Neuronal stem cell (in vitro differentiated cells): Measurements from ENCODE around the gene CSNK2B.
A peak's percentile ranks its signal among the peaks of the same experiment; 100 is the strongest.

Source experiments
- DNase-seq: peaks from one replicate; pipeline ENCODE4 v3.0.0-alpha.2; 2013; ENCODE audit warnings: low spot score
- H2AFZ ChIP-seq: one replicate; pipeline ENCODE4 v1.6.1; 2013; ENCODE audit warnings: mild to moderate bottlenecking, low read length, inconsistent platforms
- H2AK5ac ChIP-seq: 2 replicates; pipeline ENCODE4 v1.6.1; 2013; ENCODE audit warnings: low read depth, mild to moderate bottlenecking, inconsistent platforms, low read length, moderate library complexity, mixed read lengths
- H2BK120ac ChIP-seq: 2 replicates; pipeline ENCODE4 v1.6.1; 2013; ENCODE audit warnings: low read depth, mild to moderate bottlenecking, inconsistent platforms, low read length, moderate library complexity, mixed read lengths
- H2BK12ac ChIP-seq: one replicate; pipeline ENCODE4 v1.6.1; 2013; ENCODE audit warnings: low read length, inconsistent platforms
- H2BK15ac ChIP-seq: 2 replicates; pipeline ENCODE4 v1.6.1; 2013; ENCODE audit warnings: mild to moderate bottlenecking, low read length, inconsistent platforms, mixed read lengths
- H2BK5ac ChIP-seq: one replicate; pipeline ENCODE4 v1.6.1; 2013; ENCODE audit warnings: inconsistent platforms, mild to moderate bottlenecking, low read length, moderate library complexity
- H3K14ac ChIP-seq: one replicate; pipeline ENCODE4 v1.6.1; 2013; ENCODE audit warnings: low read length, inconsistent platforms
- H3K18ac ChIP-seq: 2 replicates; pipeline ENCODE4 v1.6.1; 2013; ENCODE audit warnings: low read length, inconsistent platforms
- H3K23ac ChIP-seq: 2 replicates; pipeline ENCODE4 v1.6.1; 2013; ENCODE audit warnings: low read depth, mild to moderate bottlenecking, mixed read lengths, low read length, inconsistent platforms; ENCODE audit not compliant: poor library complexity
- H3K27ac ChIP-seq: replicated peaks from 3 replicates; pipeline ENCODE4 v1.5.1; 2013; ENCODE audit warnings: low read length, inconsistent platforms
- H3K27me3 ChIP-seq, 3 experiments: 2 replicates each; pipeline ENCODE4 v1.6.1; 2013; ENCODE audit warnings: low read length in 3 of 3, mild to moderate bottlenecking in 2 of 3, inconsistent platforms in 1 of 3, low read depth in 1 of 3, mixed read lengths in 1 of 3, moderate library complexity in 1 of 3; ENCODE audit not compliant: control insufficient read depth in 3 of 3, insufficient read depth in 3 of 3
- H3K36me3 ChIP-seq, 2 donors: replicated peaks in 1 of 2; 2 replicates each; pipeline ENCODE4 v1.6.1; 2013; ENCODE audit warnings: low read length in 2 of 2; ENCODE audit not compliant: control insufficient read depth in 2 of 2, insufficient read depth in 2 of 2
- H3K4ac ChIP-seq: 2 replicates; pipeline ENCODE4 v1.6.1; 2013; ENCODE audit warnings: inconsistent platforms, mild to moderate bottlenecking, low read length, moderate library complexity
- H3K4me1 ChIP-seq, 2 donors: 1 replicate in 1 of 2; 2 replicates in 1 of 2; pipeline ENCODE4 v1.6.1; 2013; ENCODE audit warnings: low read length in 2 of 2, low read depth in 1 of 2; ENCODE audit not compliant: control insufficient read depth in 2 of 2, insufficient read depth in 1 of 2
- H3K4me2 ChIP-seq: one replicate; pipeline ENCODE4 v1.6.1; 2013; ENCODE audit warnings: mild to moderate bottlenecking, low read length, inconsistent platforms; ENCODE audit not compliant: insufficient read depth, poor library complexity, severe bottlenecking
- H3K4me3 ChIP-seq, 2 donors: 2 replicates each; pipeline ENCODE4 v1.5.1; 2013; ENCODE audit warnings: low read length in 2 of 2, mild to moderate bottlenecking in 2 of 2, inconsistent platforms in 1 of 2, moderate library complexity in 1 of 2
- H3K79me1 ChIP-seq: one replicate; pipeline ENCODE4 v1.6.1; 2013; ENCODE audit warnings: low read depth, mild to moderate bottlenecking, inconsistent platforms, low read length, moderate library complexity
- H3K9ac ChIP-seq: one replicate; pipeline ENCODE4 v1.6.1; 2013; ENCODE audit warnings: mild to moderate bottlenecking, low read depth, low read length, inconsistent platforms; ENCODE audit not compliant: poor library complexity
- H3K9me3 ChIP-seq, 2 donors: replicated peaks in 1 of 2; 2 replicates each; pipeline versions ENCODE3 to v1.6.1; 2013; ENCODE audit warnings: low read length in 2 of 2, mild to moderate bottlenecking in 2 of 2, inconsistent platforms in 1 of 2, low read depth in 1 of 2, mixed read lengths in 1 of 2, moderate library complexity in 1 of 2; ENCODE audit not compliant: control insufficient read depth in 2 of 2, insufficient read depth in 1 of 2
- H4K8ac ChIP-seq: one replicate; pipeline ENCODE4 v1.6.1; 2013; ENCODE audit warnings: low read depth, mild to moderate bottlenecking, inconsistent platforms, low read length, moderate library complexity
- H4K91ac ChIP-seq: one replicate; pipeline ENCODE4 v1.6.1; 2013; ENCODE audit warnings: low read length, low read depth, mild to moderate bottlenecking, inconsistent platforms; ENCODE audit not compliant: poor library complexity
- whole genome bisulfite sequencing, 2 donors: extraction: QIAGEN DNeasy Blood & Tissue Kit; methylation state at CpG; one replicate each; pipeline ENCODE4 v1.1.7; 2013; ENCODE audit warnings: missing lambda C conversion rate in 2 of 2, mixed read lengths in 1 of 2; ENCODE audit not compliant: insufficient read length in 2 of 2, insufficient replicate concordance in 1 of 2; ENCODE audit errors: extremely low coverage in 2 of 2; 5-methylcytosine and 5-hydroxymethylcytosine counted together

Gene CSNK2B

DNA sequence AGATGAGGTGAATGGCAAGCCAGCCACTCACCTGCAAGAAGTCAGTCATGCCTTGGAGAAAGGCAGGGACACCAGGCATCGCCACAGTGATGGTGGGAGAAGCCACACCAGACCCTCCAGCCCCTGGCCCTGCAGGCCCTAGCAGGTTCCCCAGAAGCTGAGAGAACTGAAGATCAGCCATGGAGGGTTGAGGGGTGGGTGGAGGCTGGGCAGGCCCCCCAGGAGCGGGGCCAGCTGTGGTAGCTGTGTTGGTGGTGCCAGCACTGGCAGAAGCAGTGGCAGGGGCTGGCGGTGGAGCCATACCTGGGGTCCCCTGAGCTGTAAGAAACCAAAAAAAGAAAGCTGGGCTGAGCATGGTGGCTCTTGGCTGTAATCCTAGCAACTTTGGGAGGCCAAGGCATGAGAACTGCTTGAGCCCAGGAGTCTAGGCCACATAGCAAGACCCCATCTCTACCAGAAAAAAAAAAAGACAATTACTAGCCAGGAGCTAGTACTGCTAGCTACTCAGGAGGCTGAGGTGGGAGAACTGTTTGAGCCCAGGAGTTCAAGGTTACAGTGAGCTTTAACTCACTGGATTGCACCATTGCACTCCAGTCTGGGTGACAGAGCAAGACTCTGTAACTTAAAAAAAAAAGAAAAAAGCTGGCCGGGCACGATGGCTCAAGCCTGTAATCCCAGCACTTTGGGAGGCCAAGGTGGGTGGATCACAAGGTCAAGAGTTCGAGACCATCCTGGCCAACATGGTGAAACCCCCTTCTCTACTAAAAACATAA is 22.9 kb upstream of the CSNK2B start:
- peaks cover 71 to 95% of the 10 kb centered on the region in 2 donors for H3K36me3 ChIP-seq
- no peak overlapping the region for H3K9ac ChIP-seq
- no CpG with 5 or more reads among the region's 6 CpGs for WGBS, 2 donors
- H3K4me2 ChIP-seq = peak overlapping the region; percentile 11
- no peak overlapping the region for H4K8ac ChIP-seq
- no peaks in the 10 kb centered on the region for H3K27me3 ChIP-seq
- H2BK5ac ChIP-seq = no peak overlapping the region
- no peak overlapping the region for H2BK15ac ChIP-seq
- no peak overlapping the region for H4K91ac ChIP-seq
- H3K23ac ChIP-seq = no peak overlapping the region
- H3K4me1 ChIP-seq = no peaks in the 10 kb centered on the region
- DNase-seq = no peak
- no peaks in the 10 kb centered on the region for H3K9me3 ChIP-seq
- no peak overlapping the region for H3K4ac ChIP-seq
- H2AK5ac ChIP-seq = no peak overlapping the region
- H3K4me3 ChIP-seq = no peak overlapping the region
- no peak overlapping the region for H3K18ac ChIP-seq
- H2AFZ ChIP-seq = no peak overlapping the region
- no peak overlapping the region for H3K14ac ChIP-seq
- H3K79me1 ChIP-seq = peaks cover 1% of the 10 kb centered on the region
- H2BK12ac ChIP-seq = no peak overlapping the region
- no peak overlapping the region for H3K27ac ChIP-seq
- no peak overlapping the region for H2BK120ac ChIP-seq

DNA sequence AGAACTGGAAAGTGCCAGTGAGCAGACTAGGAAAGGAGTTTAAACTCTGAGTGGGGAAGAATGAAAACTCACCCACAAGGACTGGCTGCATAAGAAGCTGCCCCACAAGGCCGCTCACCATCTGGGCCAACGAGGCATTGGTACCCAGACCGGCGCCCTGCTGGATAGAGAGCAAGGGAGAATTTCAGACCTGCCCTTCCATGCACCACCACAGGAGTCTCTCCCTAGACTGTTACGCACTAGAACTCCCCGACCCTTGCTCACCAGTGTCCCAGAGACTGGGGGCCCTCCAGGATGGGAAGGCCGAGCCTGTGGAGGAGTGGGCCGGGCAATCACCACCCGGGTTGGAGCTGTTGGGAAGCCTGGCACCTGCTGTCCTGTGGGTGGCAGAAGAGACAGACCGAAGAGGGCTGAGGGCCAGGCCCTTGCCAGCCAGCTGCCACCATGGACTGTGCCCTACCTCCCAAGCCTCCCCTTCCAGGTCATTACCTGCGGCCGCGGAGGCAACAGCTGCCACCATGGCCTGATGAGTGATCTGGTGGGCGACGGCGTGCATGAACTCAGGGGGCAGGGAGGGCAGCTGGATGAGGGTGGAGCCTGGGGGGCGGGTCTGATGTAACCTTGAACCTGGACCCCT is 21.9 kb upstream of the CSNK2B start:
- no peak overlapping the region for H2AK5ac ChIP-seq
- H3K27me3 ChIP-seq = no peaks in the 10 kb centered on the region
- WGBS, 2 donors = no CpG with 5 or more reads among the region's 17 CpGs
- H3K18ac ChIP-seq = no peak overlapping the region
- H3K27ac ChIP-seq = no peak overlapping the region
- no peak for DNase-seq
- no peak overlapping the region for H2AFZ ChIP-seq
- H3K4me1 ChIP-seq = no peaks in the 10 kb centered on the region
- no peak overlapping the region for H2BK15ac ChIP-seq
- no peak overlapping the region for H4K91ac ChIP-seq
- no peak overlapping the region for H2BK5ac ChIP-seq
- H2BK120ac ChIP-seq = no peak overlapping the region
- H3K23ac ChIP-seq = peak overlapping the region; percentile 77
- no peak overlapping the region for H3K4ac ChIP-seq
- no peak overlapping the region for H3K4me2 ChIP-seq
- no peaks in the 10 kb centered on the region for H3K9me3 ChIP-seq
- H3K9ac ChIP-seq = no peak overlapping the region
- H4K8ac ChIP-seq = no peak overlapping the region
- peaks cover 79 to 95% of the 10 kb centered on the region in 2 donors for H3K36me3 ChIP-seq
- H2BK12ac ChIP-seq = no peak overlapping the region
- H3K79me1 ChIP-seq = peaks cover 1% of the 10 kb centered on the region
- H3K4me3 ChIP-seq = no peak overlapping the region
- H3K14ac ChIP-seq = no peak overlapping the region

DNA sequence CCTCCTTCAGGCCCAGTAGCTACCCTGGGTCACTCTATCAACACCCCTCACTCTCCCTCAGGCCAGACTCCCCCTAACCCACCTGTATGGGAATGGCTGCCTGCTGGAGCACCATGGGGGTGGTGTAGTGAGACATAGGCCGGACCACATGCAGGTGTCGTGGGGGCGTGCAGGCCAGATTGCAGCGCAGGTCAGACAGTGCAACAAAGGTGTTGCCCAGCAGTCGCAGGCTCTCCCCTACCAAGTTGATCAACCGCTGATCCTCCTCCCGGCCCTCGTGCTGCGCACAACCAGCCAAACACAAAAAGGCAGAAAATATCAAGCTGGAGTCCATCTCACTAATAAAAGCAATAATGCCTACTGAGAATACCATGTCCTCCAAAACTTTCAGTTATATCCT is 20.6 kb upstream of the CSNK2B start:
- no CpG with 5 or more reads among the region's 9 CpGs for WGBS, 2 donors
- H2AK5ac ChIP-seq = no peak overlapping the region
- H3K9ac ChIP-seq = peak overlapping the region; percentile 66
- H3K9me3 ChIP-seq = no peaks in the 10 kb centered on the region
- H2BK120ac ChIP-seq = no peak overlapping the region
- peaks cover 1% of the 10 kb centered on the region for H3K79me1 ChIP-seq
- H3K36me3 ChIP-seq = peaks cover 74 to 95% of the 10 kb centered on the region in 2 donors
- H4K8ac ChIP-seq = no peak overlapping the region
- no peak overlapping the region for H2BK15ac ChIP-seq
- peak overlapping the region; percentile 44 for H3K23ac ChIP-seq
- no peaks in the 10 kb centered on the region for H3K4me1 ChIP-seq
- H3K27ac ChIP-seq = no peak overlapping the region
- H2BK12ac ChIP-seq = no peak overlapping the region
- no peak overlapping the region for H3K4me3 ChIP-seq
- H3K4me2 ChIP-seq = no peak overlapping the region
- no peak overlapping the region for H2AFZ ChIP-seq
- no peaks in the 10 kb centered on the region for H3K27me3 ChIP-seq
- H3K4ac ChIP-seq = no peak overlapping the region
- no peak overlapping the region for H3K14ac ChIP-seq
- H2BK5ac ChIP-seq = no peak overlapping the region
- H4K91ac ChIP-seq = no peak overlapping the region
- no peak overlapping the region for H3K18ac ChIP-seq
- no peak for DNase-seq

DNA sequence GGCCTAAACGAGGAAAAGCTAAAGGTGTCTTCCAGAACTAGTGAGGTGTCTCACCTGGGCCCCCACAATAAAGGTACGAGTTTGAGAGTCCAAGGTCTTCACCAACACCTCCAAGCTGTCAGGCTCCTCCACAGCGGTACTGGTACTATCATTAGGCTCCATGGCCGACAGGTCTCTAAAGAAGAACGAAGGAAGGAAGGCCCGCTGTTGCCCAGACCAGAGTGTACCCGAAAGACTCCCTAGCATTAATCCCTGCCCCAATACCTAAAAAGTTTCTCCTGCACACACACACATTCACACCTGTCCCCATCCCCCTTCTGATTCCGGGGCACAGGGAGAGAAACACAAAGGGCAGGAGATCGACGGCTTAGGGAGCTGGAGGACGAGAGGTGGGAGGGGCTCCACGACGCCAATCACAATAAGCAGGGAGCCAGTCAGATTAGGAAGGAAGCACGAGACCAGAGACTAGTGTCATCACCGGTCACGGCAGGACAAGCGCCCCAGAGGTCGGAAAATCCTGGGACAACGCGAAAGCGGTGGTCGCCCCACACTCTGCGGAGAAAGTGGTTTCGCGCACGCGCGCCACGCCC is 14.2 kb upstream of the CSNK2B start:
- whole genome bisulfite sequencing, 2 donors = no CpG with 5 or more reads among the region's 29 CpGs
- Histone ChIP-seq H3K23ac (peak overlapping the region; percentile 97), H2AK5ac (no peak overlapping the region), H2BK15ac (peak overlapping the region; percentile 32), H2BK120ac (peak overlapping the region; percentile 81), H3K9me3 (no peaks in the 10 kb centered on the region), H3K18ac (peak overlapping the region; percentile 96), H2AFZ (peak overlapping the region; percentile 88), H3K36me3 (peaks cover 28 to 51% of the 10 kb centered on the region in 2 donors), H4K8ac (no peak overlapping the region), H3K4me3 (peak overlapping the region; percentile 80 to 93), H3K4me1 (peaks cover 2 to 11% of the 10 kb centered on the region in 2 donors), H3K9ac (peak overlapping the region; percentile 95), H3K4ac (no peak overlapping the region), H3K79me1 (peaks cover 2% of the 10 kb centered on the region), H2BK12ac (no peak overlapping the region), H2BK5ac (peak overlapping the region; percentile 96), H3K14ac (peak overlapping the region; percentile 95), H4K91ac (peak overlapping the region; percentile 66), H3K27me3 (no peaks in the 10 kb centered on the region), H3K4me2 (peak overlapping the region; percentile 68), H3K27ac (peak overlapping the region; percentile 98)
- DNase-seq = no peak
